ENCODE results near the gene PPM1K.

PPM1K gene

GRCh38 chr4:88291003-88291402 lies 6.6 kb upstream of the PPM1K start:
- no peak overlapping the region for H2AFZ ChIP-seq (ENCODE audit: low read depth, low read length, severe bottlenecking)
- no peak for TF ChIP-seq EZH2phosphoT487 (conservative IDR thresholded peaks at IDR 0.05; ENCODE audit: low read length)
- TF ChIP-seq, protein P1, sequence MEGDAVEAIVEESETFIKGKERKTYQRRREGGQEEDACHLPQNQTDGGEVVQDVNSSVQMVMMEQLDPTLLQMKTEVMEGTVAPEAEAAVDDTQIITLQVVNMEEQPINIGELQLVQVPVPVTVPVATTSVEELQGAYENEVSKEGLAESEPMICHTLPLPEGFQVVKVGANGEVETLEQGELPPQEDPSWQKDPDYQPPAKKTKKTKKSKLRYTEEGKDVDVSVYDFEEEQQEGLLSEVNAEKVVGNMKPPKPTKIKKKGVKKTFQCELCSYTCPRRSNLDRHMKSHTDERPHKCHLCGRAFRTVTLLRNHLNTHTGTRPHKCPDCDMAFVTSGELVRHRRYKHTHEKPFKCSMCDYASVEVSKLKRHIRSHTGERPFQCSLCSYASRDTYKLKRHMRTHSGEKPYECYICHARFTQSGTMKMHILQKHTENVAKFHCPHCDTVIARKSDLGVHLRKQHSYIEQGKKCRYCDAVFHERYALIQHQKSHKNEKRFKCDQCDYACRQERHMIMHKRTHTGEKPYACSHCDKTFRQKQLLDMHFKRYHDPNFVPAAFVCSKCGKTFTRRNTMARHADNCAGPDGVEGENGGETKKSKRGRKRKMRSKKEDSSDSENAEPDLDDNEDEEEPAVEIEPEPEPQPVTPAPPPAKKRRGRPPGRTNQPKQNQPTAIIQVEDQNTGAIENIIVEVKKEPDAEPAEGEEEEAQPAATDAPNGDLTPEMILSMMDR (IDR thresholded peaks at IDR 0.05; ENCODE audit: insufficient read depth, low read length, poor library complexity, severe bottlenecking) = no peak
- no peaks in the 10 kb centered on the region for H4K20me1 ChIP-seq (ENCODE audit: low read depth, low read length)
- H3F3A ChIP-seq (ENCODE audit: insufficient read depth) = no peaks in the 10 kb centered on the region
- H3K27me3 ChIP-seq (ENCODE audit: low read length) = no peaks in the 10 kb centered on the region
- H3K4me2 ChIP-seq (ENCODE audit: low read depth, low read length, poor library complexity, severe bottlenecking) = no peak overlapping the region
- H3K9me2 ChIP-seq (replicated peaks; ENCODE audit: insufficient read depth, low read length) = no peaks in the 10 kb centered on the region
- H3K4me3 ChIP-seq (ENCODE audit: insufficient read depth, low read length, poor library complexity, severe bottlenecking) = no peak overlapping the region
- H3K9ac ChIP-seq (ENCODE audit: low read length) = no peak overlapping the region
- no peaks in the 10 kb centered on the region for H3K79me2 ChIP-seq (ENCODE audit: insufficient read depth, low read length)
- no peaks in the 10 kb centered on the region for H3K36me3 ChIP-seq (ENCODE audit: low read length)
- no peaks in the 10 kb centered on the region for H3K9me3 ChIP-seq (ENCODE audit: insufficient read depth, low read length)
- no peak overlapping the region for H3K27ac ChIP-seq (ENCODE audit: low read depth, low read length)

- Histone ChIP-seq H3K4me3 (ENCODE audit: insufficient read depth, low read length, poor library complexity, severe bottlenecking) (no peak overlapping the region), H3K27me3 (ENCODE audit: low read length) (no peaks in the 10 kb centered on the region), H3K9ac (ENCODE audit: low read length) (no peak overlapping the region), H3K9me2 (replicated peaks; ENCODE audit: insufficient read depth, low read length) (no peaks in the 10 kb centered on the region), H3K27ac (ENCODE audit: low read depth, low read length) (no peak overlapping the region), H3K79me2 (ENCODE audit: insufficient read depth, low read length) (peaks cover 9% of the 10 kb centered on the region), H4K20me1 (ENCODE audit: low read depth, low read length) (no peaks in the 10 kb centered on the region), H3K9me3 (ENCODE audit: insufficient read depth, low read length) (no peaks in the 10 kb centered on the region), H2AFZ (ENCODE audit: low read depth, low read length, severe bottlenecking) (no peak overlapping the region), H3K36me3 (ENCODE audit: low read length) (no peaks in the 10 kb centered on the region), H3K4me2 (ENCODE audit: low read depth, low read length, poor library complexity, severe bottlenecking) (no peak overlapping the region), H3F3A (ENCODE audit: insufficient read depth) (peaks cover 10% of the 10 kb centered on the region)
- TF ChIP-seq EZH2phosphoT487 (conservative IDR thresholded peaks at IDR 0.05; ENCODE audit: low read length) = no peak
- TF ChIP-seq, protein P1 (IDR thresholded peaks at IDR 0.05; ENCODE audit: insufficient read depth, low read length, poor library complexity, severe bottlenecking) = no peak
Observed at GRCh38 chr4:88286897-88287296, 2.5 kb upstream of the PPM1K start.

DNA sequence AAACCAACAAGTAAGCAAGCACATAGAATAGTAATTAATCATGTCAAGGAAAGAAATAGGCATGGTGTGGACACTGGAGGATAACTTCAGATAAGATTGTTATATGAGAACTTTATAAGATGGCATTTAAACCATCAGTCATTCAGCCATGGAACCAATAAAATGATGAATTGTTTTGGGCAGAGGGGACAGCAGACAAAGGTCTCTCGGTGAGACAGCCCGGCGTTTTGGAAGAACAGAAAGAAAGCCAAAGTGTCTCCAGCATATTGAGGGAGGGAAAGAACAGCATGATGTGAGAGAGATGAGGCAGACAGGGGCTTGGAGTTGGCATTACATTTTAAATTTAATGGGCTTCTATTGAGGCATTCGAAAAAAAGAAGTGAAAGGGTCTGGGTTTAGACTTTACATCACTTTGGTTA lies 883 bp upstream of the PPM1K start:
- Histone ChIP-seq H3K4me2 (ENCODE audit: low read depth, low read length, poor library complexity, severe bottlenecking) (peak overlapping the region; percentile 68), H3K9ac (ENCODE audit: low read length) (peak overlapping the region; percentile 42; the same call in 1 of the 2 replicates)

More for the DNA sequence above, 883 bp upstream of the PPM1K start:
- H3K36me3 ChIP-seq (ENCODE audit: low read length) = no peaks in the 10 kb centered on the region
- H3K4me3 ChIP-seq (ENCODE audit: insufficient read depth, low read length, poor library complexity, severe bottlenecking) = peak overlapping the region; percentile 42
- H4K20me1 ChIP-seq (ENCODE audit: low read depth, low read length) = no peaks in the 10 kb centered on the region
- H3K27me3 ChIP-seq (ENCODE audit: low read length) = no peaks in the 10 kb centered on the region
- H3K9me2 ChIP-seq (replicated peaks; ENCODE audit: insufficient read depth, low read length) = no peaks in the 10 kb centered on the region
- no peaks in the 10 kb centered on the region for H3K9me3 ChIP-seq (ENCODE audit: insufficient read depth, low read length)
- H3K27ac ChIP-seq (ENCODE audit: low read depth, low read length) = no peak overlapping the region
- peaks cover 26% of the 10 kb centered on the region for H3K79me2 ChIP-seq (ENCODE audit: insufficient read depth, low read length)
- H2AFZ ChIP-seq (ENCODE audit: low read depth, low read length, severe bottlenecking) = peak overlapping the region; percentile 79
- H3F3A ChIP-seq (ENCODE audit: insufficient read depth) = peaks cover 10% of the 10 kb centered on the region
- no peak for TF ChIP-seq EZH2phosphoT487 (conservative IDR thresholded peaks at IDR 0.05; ENCODE audit: low read length)
- TF ChIP-seq, protein P1 (IDR thresholded peaks at IDR 0.05; ENCODE audit: insufficient read depth, low read length, poor library complexity, severe bottlenecking) = no peak

Measured in SU-DHL-6 (cell line).